Transverse colon (tissue), 4 donors: ENCODE results near the gene NEU2. TPM values are rescaled to one million over a fixed set of nuclear protein-coding genes. Genes with fewer than 3 reads are reported as not detected.

ENCODE experiments used
- DNase-seq: peaks from one replicate; pipeline ENCODE4 v3.0.0-alpha.2; 2019
- H3K27ac ChIP-seq, 4 donors: fragments of 200-600 bp; sonication (generic); 2 replicates each; pipeline ENCODE4 v1.5.1; 2016 to 2018; ENCODE audit warnings: inconsistent platforms in 4 of 4
- H3K27me3 ChIP-seq: fragments of 200-600 bp; sonication (generic); 2 replicates; pipeline ENCODE4 v1.5.1; 2017; ENCODE audit warnings: inconsistent platforms
- H3K36me3 ChIP-seq, 4 donors: fragments of 200-600 bp; sonication (generic); 2 replicates each; pipeline ENCODE4 v1.5.1; 2017 to 2019; ENCODE audit warnings: inconsistent platforms in 4 of 4
- H3K4me1 ChIP-seq, 4 donors: fragments of 200-600 bp; sonication (generic); 2 replicates each; pipeline ENCODE4 v1.5.1; 2017 to 2020; ENCODE audit warnings: inconsistent platforms in 4 of 4
- H3K4me3 ChIP-seq, 4 donors: fragments of 200-600 bp; sonication (generic); 1 replicate in 1 of 4; 2 replicates in 3 of 4; pipeline versions ENCODE4 v1.5.1 to v1.6.1; 2017 to 2019; ENCODE audit warnings: inconsistent platforms in 4 of 4
- H3K9me3 ChIP-seq, 2 donors: fragments of 200-600 bp; sonication (generic); 2 replicates each; pipeline ENCODE4 v1.5.1; 2017 to 2019; ENCODE audit warnings: inconsistent platforms in 2 of 2
- EP300 ChIP-seq: sonication (generic); formaldehyde crosslinking; IDR thresholded peaks from one replicate; pipeline ENCODE4 v1.6.1; 2017; ENCODE audit warnings: antibody characterized with exemption, low read depth
- POLR2A ChIP-seq: fragments of 450-650 bp; IDR thresholded peaks from one replicate; pipeline ENCODE4 v1.6.1; 2016; ENCODE audit warnings: antibody characterized with exemption, mild to moderate bottlenecking, moderate library complexity
- POLR2AphosphoS5 ChIP-seq, 3 donors: sonication (generic); formaldehyde crosslinking; IDR thresholded peaks; one replicate each; pipeline ENCODE4 v1.6.1; 2016; ENCODE audit warnings: antibody characterized with exemption in 3 of 3
- whole genome bisulfite sequencing, 2 donors: methylation state at CpG; one replicate each; pipeline ENCODE4 v1.1.5; 2018; ENCODE audit warnings: low coverage in 1 of 2; 5-methylcytosine and 5-hydroxymethylcytosine counted together
- in situ Hi-C, 4 donors: fragments of 200-750 bp; cut with MboI; loops; one replicate each; pipeline versions ENCODE4 v1.15.0 to v1.15.1; 2017; ENCODE audit warnings: low sequenced_read_pairs in 3 of 4, low pct_ligation_motif_present in 1 of 4, low pct_unique_long_range_greater_than_20kb in 1 of 4
- intact Hi-C: fragments of 100-400 bp; cut with DNase I; formaldehyde crosslinking; loops from one replicate; pipeline ENCODE4 v1.15.1; 2023; ENCODE audit warnings: low total_unique reads
- total RNA-seq, 4 donors: library from RNA; depleted of rRNA; stranded (reverse); fragments of >200 nt; gene quantifications; one replicate each; pipeline ENCODE4 v1.1.0, GENCODE V29; 2016
- TF ChIP-seq, protein P1 (sequence below), 5 experiments: fragments of 200-600 bp in 3 of 5; fragments of 450-650 bp in 2 of 5; sonication (generic) in 3 of 5; IDR thresholded peaks; 1 replicate in 2 of 5; 2 replicates in 3 of 5; pipeline ENCODE4 v1.5.1; 2016 to 2017; ENCODE audit warnings: antibody characterized with exemption in 5 of 5, inconsistent platforms in 3 of 5, mild to moderate bottlenecking in 2 of 5, moderate library complexity in 1 of 5

NEU2 gene
- total RNA-seq, 4 donors from 2014 or later = 0.41 TPM; not detected in 3

GRCh38 chr2:233002829-233003657 lies 29.4 kb upstream of the NEU2 start:
- no peaks in the 10 kb centered on the region for H3K36me3 ChIP-seq
- TF ChIP-seq POLR2A (no peak), EP300 (no peak), POLR2AphosphoS5 (IDR thresholded peaks at IDR 0.05) (no peak)
- TF ChIP-seq, protein P1, sequence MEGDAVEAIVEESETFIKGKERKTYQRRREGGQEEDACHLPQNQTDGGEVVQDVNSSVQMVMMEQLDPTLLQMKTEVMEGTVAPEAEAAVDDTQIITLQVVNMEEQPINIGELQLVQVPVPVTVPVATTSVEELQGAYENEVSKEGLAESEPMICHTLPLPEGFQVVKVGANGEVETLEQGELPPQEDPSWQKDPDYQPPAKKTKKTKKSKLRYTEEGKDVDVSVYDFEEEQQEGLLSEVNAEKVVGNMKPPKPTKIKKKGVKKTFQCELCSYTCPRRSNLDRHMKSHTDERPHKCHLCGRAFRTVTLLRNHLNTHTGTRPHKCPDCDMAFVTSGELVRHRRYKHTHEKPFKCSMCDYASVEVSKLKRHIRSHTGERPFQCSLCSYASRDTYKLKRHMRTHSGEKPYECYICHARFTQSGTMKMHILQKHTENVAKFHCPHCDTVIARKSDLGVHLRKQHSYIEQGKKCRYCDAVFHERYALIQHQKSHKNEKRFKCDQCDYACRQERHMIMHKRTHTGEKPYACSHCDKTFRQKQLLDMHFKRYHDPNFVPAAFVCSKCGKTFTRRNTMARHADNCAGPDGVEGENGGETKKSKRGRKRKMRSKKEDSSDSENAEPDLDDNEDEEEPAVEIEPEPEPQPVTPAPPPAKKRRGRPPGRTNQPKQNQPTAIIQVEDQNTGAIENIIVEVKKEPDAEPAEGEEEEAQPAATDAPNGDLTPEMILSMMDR (IDR thresholded peaks at IDR 0.05) = no peak
- no peak overlapping the region for H3K27ac ChIP-seq
- H3K4me3 ChIP-seq = no peak overlapping the region
- no peaks in the 10 kb centered on the region for H3K9me3 ChIP-seq
- in situ Hi-C loops = no loop called here
- no peak for DNase-seq
- intact Hi-C loops = no loop called here
- no peaks in the 10 kb centered on the region for H3K4me1 ChIP-seq
- no peaks in the 10 kb centered on the region for H3K27me3 ChIP-seq
- WGBS, 2 donors = 85 to 88% methylated on average over 7 to 19 of the region's 19 CpGs

- Histone ChIP-seq H3K36me3 (no peaks in the 10 kb centered on the region), H3K9me3 (no peaks in the 10 kb centered on the region), H3K4me1 (no peaks in the 10 kb centered on the region), H3K27me3 (no peaks in the 10 kb centered on the region), H3K27ac (no peak overlapping the region), H3K4me3 (no peak overlapping the region)
- no peak for DNase-seq
- intact Hi-C loops = no loop called here
- TF ChIP-seq, protein P1 (IDR thresholded peaks at IDR 0.05) = no peak
- no peak for TF ChIP-seq POLR2A
- no peak for TF ChIP-seq POLR2AphosphoS5 (IDR thresholded peaks at IDR 0.05)
- no peak for TF ChIP-seq EP300
- 75% methylated on average over 9 of the region's 9 CpGs; no CpG with 5 or more reads in 1 of the 2 donors for WGBS, 2 donors
- in situ Hi-C loops = no loop called here
These were observed 28.6 kb upstream of the NEU2 start for GRCh38 chr2:233003658-233004555.

DNA sequence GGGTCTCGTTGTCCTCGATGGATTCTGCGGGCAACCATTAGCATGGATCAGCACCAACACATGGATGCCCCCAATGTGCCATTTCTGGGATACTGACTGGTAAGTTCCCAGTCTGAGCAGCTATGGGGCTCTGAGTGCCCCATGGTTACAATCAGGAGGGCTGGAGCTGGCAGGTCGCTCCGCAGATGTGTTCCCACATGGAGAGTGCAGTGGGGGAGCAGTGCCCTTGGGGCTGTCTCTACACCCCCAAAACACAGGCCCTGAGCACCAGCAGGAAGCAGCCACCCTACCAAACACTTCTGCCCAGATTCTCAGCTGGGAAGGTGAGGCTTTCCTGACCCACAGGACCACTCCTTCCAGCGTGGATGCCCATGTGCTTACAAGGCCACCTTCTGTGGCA lies 27.4 kb upstream of the NEU2 start:
- 91% methylated on average over 6 of the region's 6 CpGs; no CpG with 5 or more reads in 1 of the 2 donors for WGBS, 2 donors
- Histone ChIP-seq H3K4me3 (no peak overlapping the region), H3K27ac (no peak overlapping the region), H3K4me1 (no peaks in the 10 kb centered on the region), H3K9me3 (no peaks in the 10 kb centered on the region), H3K27me3 (no peaks in the 10 kb centered on the region), H3K36me3 (no peaks in the 10 kb centered on the region)
- TF ChIP-seq POLR2A (no peak), EP300 (no peak), POLR2AphosphoS5 (IDR thresholded peaks at IDR 0.05) (no peak)
- TF ChIP-seq, protein P1 (IDR thresholded peaks at IDR 0.05) = no peak
- DNase-seq = no peak
- in situ Hi-C loops = no loop called here
- intact Hi-C loops = no loop called here

DNA sequence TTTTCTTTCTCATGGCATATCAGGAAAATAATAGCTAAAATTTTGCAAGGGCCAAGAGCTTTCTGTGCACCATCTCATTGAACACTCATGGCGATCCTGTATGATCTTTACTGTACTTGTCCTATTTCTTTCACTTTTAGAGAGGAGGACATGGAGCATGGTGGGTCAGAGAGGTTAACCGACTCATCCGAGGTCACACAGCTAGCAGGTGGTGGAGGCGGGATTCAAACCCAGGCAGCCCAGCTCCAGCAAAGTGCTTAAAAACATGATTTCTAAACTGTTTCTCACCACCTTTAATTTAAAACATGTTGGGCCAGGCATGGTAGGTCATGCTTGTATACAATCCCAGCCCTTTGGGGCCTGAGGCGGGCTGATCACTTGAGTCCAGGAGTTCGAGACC lies 25.8 kb upstream of the NEU2 start:
- H3K36me3 ChIP-seq = no peaks in the 10 kb centered on the region
- H3K27me3 ChIP-seq = no peaks in the 10 kb centered on the region
- no peak overlapping the region for H3K27ac ChIP-seq
- intact Hi-C loops = no loop called here
- H3K9me3 ChIP-seq = no peaks in the 10 kb centered on the region
- WGBS, 2 donors = 95 to 100% methylated on average over 2 to 6 of the region's 6 CpGs
- TF ChIP-seq EP300 = no peak
- no peak overlapping the region for H3K4me3 ChIP-seq
- DNase-seq = no peak
- H3K4me1 ChIP-seq = peaks cover 0 to 10% (median 0%) of the 10 kb centered on the region in 4 donors
- in situ Hi-C loops = no loop called here
